IPS DF 19.7 (cell line): ENCODE data around the gene TMEM272.
A peak's percentile ranks its signal among the peaks of the same experiment; 100 is the strongest.

Source experiments
- DNase-seq: peaks from one replicate; pipeline ENCODE4 v3.0.0-alpha.2; 2013; ENCODE audit warnings: low read depth, low spot score

TMEM272 gene

GRCh38 chr13:51805313-51805712, 39.7 kb downstream of the TMEM272 start:
- DNase-seq = no peak

DNA sequence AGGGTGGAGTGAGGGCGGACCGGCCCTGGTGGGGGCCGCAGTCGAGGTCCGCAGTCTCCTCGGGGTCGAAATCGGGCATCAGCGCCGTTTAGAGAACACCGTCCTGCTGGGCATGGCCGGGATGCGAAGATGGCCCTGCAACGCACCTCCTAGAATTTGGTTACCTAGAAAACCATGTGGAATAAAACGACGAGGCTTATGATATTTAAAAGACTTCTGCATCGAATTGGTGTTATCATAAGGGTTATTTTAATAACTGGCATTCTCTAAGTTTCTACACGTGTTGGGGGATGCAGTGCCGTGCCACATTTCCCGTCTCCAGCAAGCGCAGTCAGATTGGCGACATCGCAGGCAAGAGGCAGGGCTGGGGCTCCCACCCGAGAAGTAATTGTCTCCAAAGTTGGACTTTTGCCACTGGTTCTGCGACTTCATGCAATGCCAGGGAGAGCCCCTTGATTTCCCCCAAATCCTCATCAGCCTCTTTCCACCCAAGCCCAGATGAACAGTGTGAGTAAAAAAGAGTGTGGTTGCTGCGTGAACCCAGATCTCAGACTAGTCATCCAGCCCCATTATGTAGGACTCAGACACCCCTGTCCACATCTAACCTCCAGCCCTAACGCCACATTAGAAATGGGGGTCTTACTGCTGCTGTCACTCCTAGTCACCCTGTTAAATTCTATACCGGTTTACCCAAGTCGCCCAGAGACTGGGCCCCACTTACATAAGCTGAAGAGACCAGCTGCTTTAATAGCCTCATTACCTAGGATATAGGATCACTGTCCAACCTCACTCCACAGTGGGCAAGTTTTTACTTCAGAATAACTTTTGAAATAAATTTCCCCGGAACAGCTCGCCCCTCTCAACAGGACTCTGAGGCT, 40.4 kb downstream of the TMEM272 start:
- no peak for DNase-seq

- DNase-seq = no peak
These were observed 41.3 kb downstream of the TMEM272 start, which contains the start of gene DHRS12 for GRCh38 chr13:51803422-51804294. TSS of gene DHRS12 (minus strand) at chr13:51804163. CDS start at chr13:51799659, 4,504 bp downstream.

- DNase-seq = no peak
These were observed 42.2 kb downstream of the TMEM272 start for GRCh38 chr13:51802631-51803418.

- no peak for DNase-seq
These were observed 43.3 kb downstream of the TMEM272 start for GRCh38 chr13:51801631-51802099.

DNA sequence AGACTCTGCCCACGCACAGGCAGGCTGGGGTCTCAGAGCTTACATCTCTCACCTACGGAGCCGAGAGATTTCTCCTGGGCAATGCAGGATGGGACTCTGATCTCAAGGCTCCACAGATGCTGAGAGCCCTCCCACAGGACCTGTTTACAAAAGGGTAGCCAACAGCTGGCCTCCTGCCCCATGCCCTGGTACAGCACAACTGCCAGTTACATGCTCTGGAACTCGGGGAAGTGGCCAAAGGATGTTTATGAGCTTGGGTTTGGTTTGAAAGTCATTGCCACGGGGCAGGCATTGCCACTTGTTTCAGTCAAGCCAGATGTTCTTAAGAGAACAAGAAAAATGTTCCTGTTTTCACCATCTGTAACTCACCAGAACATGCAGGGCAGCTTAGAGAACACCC, 44.5 kb downstream of the TMEM272 start:
- no peak for DNase-seq

DNA sequence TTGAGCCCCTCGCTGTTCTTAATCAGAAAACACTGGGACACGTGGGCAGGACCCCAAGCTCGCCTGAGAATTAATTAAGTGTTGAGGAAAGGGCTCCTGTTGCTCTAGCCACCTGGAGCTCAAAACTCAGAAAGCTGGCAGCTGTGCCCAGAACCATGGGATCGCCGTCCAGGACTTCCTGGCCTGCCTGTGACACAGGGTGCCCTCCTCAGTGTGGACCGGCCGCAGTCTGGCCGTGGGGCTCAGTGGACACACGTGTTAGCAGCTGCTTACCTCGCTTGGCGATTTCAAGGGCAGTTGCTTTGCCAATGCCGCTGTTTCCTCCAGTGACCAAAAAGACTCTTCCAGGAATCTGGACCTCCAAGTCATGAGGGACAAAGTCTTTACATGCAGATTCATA, 45.7 kb downstream of the TMEM272 start:
- no peak for DNase-seq

- DNase-seq = peak; percentile 71
These were observed 47.1 kb downstream of the TMEM272 start for GRCh38 chr13:51797664-51798488.

GRCh38 chr13:51796546-51796945, 48.4 kb downstream of the TMEM272 start:
- no peak for DNase-seq

- no peak for DNase-seq
These were observed 49.6 kb downstream of the TMEM272 start for GRCh38 chr13:51795419-51795818.

DNA sequence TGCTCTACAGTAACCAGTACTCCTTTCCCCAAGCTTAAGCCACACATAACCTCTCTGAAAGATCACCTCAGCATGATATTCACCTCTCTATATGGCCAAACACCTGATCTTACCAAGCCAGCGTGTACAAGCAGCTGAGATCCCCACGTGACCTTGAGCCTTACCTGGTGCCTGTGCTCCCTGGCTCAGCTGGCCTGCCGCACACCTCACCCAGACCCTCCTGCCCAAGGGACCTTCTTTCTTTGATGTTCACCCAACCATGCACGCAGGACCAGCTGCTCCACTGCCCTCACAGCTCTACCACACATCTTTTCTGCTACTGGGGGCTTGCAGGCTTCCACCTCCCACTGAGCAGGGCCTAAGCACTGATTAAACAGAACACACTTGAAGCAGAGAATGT, 50.0 kb downstream of the TMEM272 start:
- DNase-seq = no peak

- DNase-seq = no peak
These were observed 51.3 kb downstream of the TMEM272 start for GRCh38 chr13:51793570-51794271.

DNA sequence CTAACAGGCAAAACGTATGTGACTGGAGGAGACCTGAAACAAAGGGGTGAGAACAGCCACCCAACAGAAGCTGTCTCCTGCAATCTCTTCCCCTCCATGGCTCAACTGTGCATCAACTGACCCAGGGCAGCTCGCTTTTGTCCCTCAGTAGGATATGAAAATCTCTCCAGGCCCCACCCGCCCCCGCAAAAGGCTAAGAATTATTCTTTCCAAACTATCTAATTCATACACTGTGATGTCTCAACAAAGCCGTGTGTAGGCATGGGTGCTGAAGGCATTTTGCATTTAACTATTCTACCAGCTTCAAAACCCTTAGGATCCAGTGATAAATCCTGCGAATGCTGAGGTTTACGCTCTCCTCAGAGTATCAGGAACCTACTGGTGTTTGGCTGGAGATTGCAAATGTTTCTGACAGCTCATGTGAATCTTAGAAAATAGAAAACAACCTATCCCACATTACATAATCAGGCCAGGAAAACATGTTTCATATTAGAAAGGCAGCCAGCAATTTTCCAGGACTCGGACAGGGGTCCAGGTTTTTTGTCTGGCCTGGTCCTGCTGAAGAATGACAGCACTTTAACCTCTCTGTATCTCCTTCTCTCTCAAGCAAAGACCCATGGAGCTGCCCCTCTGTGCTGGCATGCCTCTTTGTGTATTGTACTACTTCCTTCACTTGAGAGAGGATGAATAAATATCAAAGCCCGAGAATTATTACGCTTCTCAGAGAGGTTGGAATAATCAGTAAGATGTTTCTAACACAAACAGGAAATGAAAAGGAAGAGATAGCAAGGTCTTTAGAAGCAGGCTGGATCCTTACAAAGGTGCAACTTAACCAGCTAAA, 58.3 kb downstream of the TMEM272 start:
- DNase-seq = no peak

DNA sequence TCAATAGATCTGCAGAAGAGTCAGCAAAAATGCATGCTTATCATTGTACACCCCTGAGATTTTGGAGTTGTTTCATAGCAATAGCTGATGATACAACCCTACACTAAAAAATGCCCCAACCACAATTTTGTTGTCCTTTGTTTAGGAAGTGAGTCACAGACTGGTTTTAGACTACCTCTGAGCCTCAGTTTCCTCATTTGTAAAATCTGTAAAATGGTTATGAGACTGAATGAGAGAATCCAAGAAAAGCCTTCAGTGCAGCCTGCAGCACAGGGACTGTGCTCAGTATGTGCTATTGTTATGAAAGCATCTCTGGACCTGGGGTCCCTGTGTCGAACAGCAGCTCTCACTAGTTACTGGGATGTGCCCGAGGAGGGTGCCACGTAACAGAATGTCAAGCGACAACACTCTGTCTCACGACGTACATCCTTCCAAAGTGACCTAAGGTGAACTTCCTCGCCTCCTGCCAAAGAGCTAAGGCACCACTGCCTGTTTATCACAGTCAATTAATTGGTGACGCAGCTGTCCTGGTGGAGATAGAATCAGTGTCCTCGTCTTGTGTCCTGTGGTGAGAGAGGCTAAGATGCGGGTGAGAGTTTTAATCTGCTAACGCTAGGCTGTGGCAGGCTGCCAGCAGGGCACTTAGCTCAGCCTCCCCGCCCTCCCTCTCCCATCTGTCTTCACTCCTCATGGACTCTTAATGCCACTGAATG, 59.1 kb downstream of the TMEM272 start:
- no peak for DNase-seq

- no peak for DNase-seq
These were observed 60.9 kb downstream of the TMEM272 start for GRCh38 chr13:51784097-51784496.

DNA sequence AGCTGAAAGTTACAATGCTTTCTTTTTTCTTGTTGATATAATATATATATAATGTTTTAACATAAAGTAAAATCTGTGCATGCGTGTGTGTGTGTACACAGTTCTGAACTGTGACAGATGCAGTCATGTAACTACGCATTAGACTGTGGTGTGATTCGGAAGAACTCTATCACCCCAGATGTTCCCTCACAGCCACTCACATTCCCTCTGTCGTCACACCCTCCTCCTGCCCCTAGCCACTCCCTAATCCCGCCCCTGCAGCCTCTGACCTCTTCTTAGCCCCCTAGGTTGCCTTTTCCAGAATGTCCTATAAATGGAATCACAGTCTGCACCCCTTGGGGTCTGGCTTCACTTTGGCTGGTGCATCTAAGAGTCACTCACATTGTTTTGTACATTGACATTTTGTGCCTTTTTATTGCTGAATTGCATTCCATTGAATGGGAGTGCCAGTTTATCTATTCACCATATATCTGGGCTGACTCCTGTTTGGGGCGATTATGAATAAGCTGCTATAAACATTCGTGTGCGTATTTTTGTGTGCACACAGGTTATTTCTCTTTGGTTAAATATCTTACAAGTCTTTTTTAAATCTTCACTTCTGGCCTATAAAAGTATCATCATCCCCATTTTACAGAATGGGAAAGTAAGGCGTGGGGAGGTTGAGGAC, 61.4 kb downstream of the TMEM272 start:
- DNase-seq = no peak

DNA sequence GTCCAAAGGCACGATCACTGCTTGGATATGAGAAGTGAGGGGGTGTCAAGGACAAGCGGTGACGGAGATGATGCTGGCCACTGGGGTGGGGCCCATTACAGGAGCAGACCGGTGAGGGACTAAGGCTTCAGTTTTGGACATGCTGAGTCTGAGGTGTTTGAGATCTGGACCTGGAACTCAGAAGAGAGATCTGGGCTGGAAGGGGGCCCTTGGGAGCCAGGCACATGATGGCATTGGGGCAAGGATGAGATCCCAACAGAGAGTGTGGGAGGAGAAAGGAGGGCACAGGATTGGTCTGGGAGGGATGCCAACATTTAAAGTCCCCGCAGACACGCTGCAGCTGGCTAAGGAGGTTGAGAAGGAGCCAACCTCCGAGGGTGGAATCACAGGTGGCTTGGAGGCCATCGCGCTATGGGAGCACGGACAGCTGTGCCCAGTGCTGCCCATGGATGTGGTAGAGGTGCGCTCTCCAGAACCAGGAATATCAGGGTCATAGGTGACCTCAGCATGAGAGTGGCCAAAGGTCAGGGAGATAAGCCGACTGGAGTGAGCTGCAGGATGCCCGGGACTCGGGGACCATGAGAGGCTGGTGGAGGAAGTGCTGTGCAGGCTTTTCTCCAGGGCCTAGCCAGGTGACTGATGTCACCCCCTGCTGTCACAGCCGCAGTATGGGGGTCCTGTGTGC, 62.8 kb downstream of the TMEM272 start:
- DNase-seq = no peak
